GM18505 (cell line): Measurements from ENCODE around the gene SFXN5.

ENCODE experiments used
- ATAC-seq: cut with Tn5 transposase; IDR thresholded peaks from one replicate; pipeline ENCODE4 v1.9.1; 2021; ENCODE audit not compliant: unreplicated experiment
- POLR2A ChIP-seq: IDR thresholded peaks from 4 replicates; pipeline ENCODE4 v1.6.1; 2011; ENCODE audit warnings: borderline replicate concordance; ENCODE audit not compliant: insufficient read depth, insufficient read length; ENCODE audit errors: extremely low read depth

Gene SFXN5

DNA sequence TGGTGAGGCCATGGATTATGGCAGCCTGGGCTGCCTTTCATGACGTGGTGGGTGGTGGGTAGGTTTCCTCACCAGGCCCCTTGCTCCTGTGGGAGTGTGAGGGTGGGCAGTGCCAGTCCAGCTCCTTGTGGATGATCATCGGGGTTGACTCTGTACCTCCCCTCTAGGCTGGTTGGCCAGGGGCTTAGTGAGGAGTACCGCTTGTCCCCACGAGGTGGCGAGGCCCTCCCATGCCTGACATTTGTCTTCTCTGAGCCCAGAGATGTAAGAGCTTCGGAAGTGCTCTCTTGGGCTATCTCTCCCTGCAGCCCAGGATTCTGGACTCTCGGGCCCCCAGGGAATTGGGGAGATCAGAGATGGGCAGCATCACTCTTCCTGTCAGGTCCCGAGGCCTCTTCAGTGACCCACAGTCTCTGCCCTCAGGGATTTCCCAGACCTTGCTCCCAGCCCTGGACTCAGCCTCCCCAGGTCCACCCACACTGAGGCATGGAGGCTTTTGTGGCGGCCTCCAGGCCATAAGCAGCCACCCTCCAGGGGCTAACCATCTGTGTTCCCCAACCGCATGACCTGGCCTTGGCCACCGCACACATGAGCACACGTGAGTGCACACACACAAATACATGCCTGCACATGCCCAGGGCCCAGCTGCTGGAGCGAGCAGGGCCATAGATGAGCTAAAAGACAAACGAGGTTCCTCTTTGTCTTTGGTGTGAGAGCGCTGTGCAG is 177.8 kb downstream of the SFXN5 start:
- TF ChIP-seq POLR2A: no peak
- ATAC-seq: peak; percentile 59

DNA sequence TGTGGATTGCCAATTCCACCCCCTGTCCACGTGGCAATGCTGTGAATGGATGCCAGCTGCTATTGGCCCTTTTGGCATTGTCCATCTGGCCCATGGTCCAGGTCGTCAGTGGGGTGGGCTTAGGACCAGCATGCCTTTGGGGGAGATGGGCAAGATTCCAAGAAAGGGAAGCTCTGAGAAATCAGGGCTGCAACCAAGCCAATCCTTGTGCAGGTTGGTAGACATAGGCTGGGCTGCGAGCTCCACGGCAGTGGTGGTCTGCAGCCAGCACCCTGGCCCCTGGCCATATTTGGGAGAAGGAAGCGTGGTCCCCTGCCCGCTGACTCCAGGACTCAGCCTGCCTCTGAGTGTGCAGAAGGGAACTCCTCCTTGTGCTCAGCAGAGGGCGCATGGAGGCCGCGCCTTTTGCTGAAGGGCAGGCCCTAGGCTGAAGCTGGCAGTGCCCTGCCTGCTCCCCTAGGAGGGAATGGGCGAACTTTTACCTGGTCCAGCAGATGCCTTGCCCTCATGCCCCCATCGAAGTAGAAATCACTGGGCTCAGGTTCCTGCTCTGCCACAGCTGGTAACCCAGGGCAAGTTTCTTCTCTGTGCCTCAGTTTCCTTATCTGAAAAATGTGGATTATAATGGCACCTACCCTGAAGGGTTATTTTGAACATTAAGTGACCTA is 178.9 kb downstream of the SFXN5 start:
- peak; percentile 59 for ATAC-seq
- TF ChIP-seq POLR2A: no peak
